Measurements from ENCODE around the gene TMEM185B.

GRCh38 chr2:120244656-120245519 is 21.7 kb upstream of the TMEM185B start:
- TF ChIP-seq CTCF (IDR thresholded peaks at IDR 0.05) = no peak
- no peak for TF ChIP-seq POLR2A (IDR thresholded peaks at IDR 0.05)
